WTC11 (cell line): ENCODE results near the gene LAGE3. TPM values are rescaled to one million over a fixed set of nuclear protein-coding genes. Genes with fewer than 3 reads are reported as not detected.

ENCODE experiments used
- ATAC-seq: fragments of 200-7000 bp; cut with Tn5 transposase; 2 replicates; pipeline ENCODE4 v1.10.0; 2021; ENCODE audit warnings: mild to moderate bottlenecking, moderate library complexity
- CTCF ChIA-PET: fragments of 300-600 bp; sonication (Branson Sonifier 250); formaldehyde crosslinking; loops from one replicate; lab custom pipeline; 2021; ENCODE audit warnings: antibody characterized with exemption; lab: Charles Lee
- POLR2A ChIA-PET: fragments of 350-600 bp; sonication (Branson Sonifier 250); formaldehyde crosslinking; loops from one replicate; lab custom pipeline; 2021; ENCODE audit warnings: antibody characterized with exemption; lab: Charles Lee
- DNase-seq: peaks from one replicate; pipeline ENCODE4 v3.0.0; 2021; ENCODE audit warnings: low spot score
- H3K27ac Mint-ChIP-seq: 2 replicates; pipeline ENCODE4 v1.8.0; 2021; ENCODE audit warnings: mixed read lengths
- H3K27me3 Mint-ChIP-seq: 2 replicates; pipeline ENCODE4 v1.8.0; 2021; ENCODE audit warnings: low read depth, mild to moderate bottlenecking, moderate library complexity, mixed read lengths
- H3K36me3 Mint-ChIP-seq: 2 replicates; pipeline ENCODE4 v1.8.0; 2021; ENCODE audit warnings: mixed read lengths
- H3K4me1 Mint-ChIP-seq: 2 replicates; pipeline ENCODE4 v1.8.0; 2022; ENCODE audit warnings: mixed read lengths
- H3K4me3 Mint-ChIP-seq: 2 replicates; pipeline ENCODE4 v1.8.0; 2021; ENCODE audit warnings: mild to moderate bottlenecking, moderate library complexity, mixed read lengths
- H3K9me3 Mint-ChIP-seq: 2 replicates; pipeline ENCODE4 v1.8.0; 2021; ENCODE audit warnings: mixed read lengths
- ESRRA ChIP-seq: sonication (generic); formaldehyde crosslinking; IDR thresholded peaks from 2 replicates; pipeline ENCODE4 v1.8.1; 2022; ENCODE audit warnings: mild to moderate bottlenecking, missing genetic modification reagents, borderline replicate concordance
- FOXP1 ChIP-seq: sonication (generic); formaldehyde crosslinking; IDR thresholded peaks from 2 replicates; pipeline ENCODE4 v1.8.0; 2022; ENCODE audit warnings: missing genetic modification reagents, mild to moderate bottlenecking, moderate library complexity, borderline replicate concordance
- GABPB1 ChIP-seq: sonication (generic); formaldehyde crosslinking; IDR thresholded peaks from 2 replicates; pipeline ENCODE4 v1.8.1; 2023; ENCODE audit warnings: mild to moderate bottlenecking, missing genetic modification reagents
- JUN ChIP-seq: sonication (generic); formaldehyde crosslinking; IDR thresholded peaks from 2 replicates; pipeline ENCODE4 v1.8.0; 2023; ENCODE audit warnings: mild to moderate bottlenecking, missing genetic modification reagents
- NFATC4 ChIP-seq: fragments of 250-450 bp; sonication (Bioruptor Pico); IDR thresholded peaks from 2 replicates; pipeline ENCODE4 v1.9.0; 2021; ENCODE audit warnings: mild to moderate bottlenecking
- NR1H2 ChIP-seq: sonication (generic); formaldehyde crosslinking; IDR thresholded peaks from 2 replicates; pipeline ENCODE4 v1.9.0; 2021; ENCODE audit warnings: mild to moderate bottlenecking, moderate library complexity, missing genetic modification reagents
- TP53 ChIP-seq: sonication (generic); formaldehyde crosslinking; IDR thresholded peaks from 2 replicates; pipeline ENCODE4 v1.8.1; 2023; ENCODE audit warnings: mild to moderate bottlenecking, missing genetic modification reagents
- ZBTB21 ChIP-seq: sonication (generic); formaldehyde crosslinking; IDR thresholded peaks from 2 replicates; pipeline ENCODE4 v1.8.1; 2023; ENCODE audit warnings: mild to moderate bottlenecking, missing genetic modification reagents, borderline replicate concordance
- ZNF121 ChIP-seq: sonication (generic); formaldehyde crosslinking; IDR thresholded peaks from 2 replicates; pipeline ENCODE4 v1.8.0; 2023; ENCODE audit warnings: missing genetic modification reagents
- ZNF396 ChIP-seq: fragments of 250-450 bp; sonication (Bioruptor Pico); IDR thresholded peaks from 2 replicates; pipeline ENCODE4 v1.8.0; 2021; ENCODE audit warnings: mild to moderate bottlenecking, moderate library complexity, borderline replicate concordance
- total RNA-seq: library from RNA; stranded (reverse); gene quantifications from 3 replicates; pipeline ENCODE4 v1.2.3, GENCODE V29; 2021
- TF ChIP-seq, protein P1 (sequence below): sonication (generic); formaldehyde crosslinking; IDR thresholded peaks from 2 replicates; pipeline ENCODE4 v1.8.1; 2023; ENCODE audit warnings: mild to moderate bottlenecking, missing genetic modification reagents
- TF ChIP-seq, protein P2 (sequence below): sonication (generic); formaldehyde crosslinking; IDR thresholded peaks from 2 replicates; pipeline ENCODE4 v1.8.1; 2022; ENCODE audit warnings: missing genetic modification reagents, borderline replicate concordance
- TF ChIP-seq, protein P3 (sequence below): sonication (generic); formaldehyde crosslinking; conservative IDR thresholded peaks from 2 replicates; pipeline ENCODE4 v1.8.1; 2023; ENCODE audit warnings: mild to moderate bottlenecking, low read depth, missing genetic modification reagents, moderate library complexity
- TF ChIP-seq, protein P4 (sequence below): sonication (generic); formaldehyde crosslinking; IDR thresholded peaks from 2 replicates; pipeline ENCODE4 v1.8.0; 2022; ENCODE audit warnings: mild to moderate bottlenecking, missing genetic modification reagents
- TF ChIP-seq, protein P5 (sequence below): sonication (generic); formaldehyde crosslinking; IDR thresholded peaks from 2 replicates; pipeline ENCODE4 v1.8.1; 2023; ENCODE audit warnings: mild to moderate bottlenecking, moderate library complexity, missing genetic modification reagents
- TF ChIP-seq, protein P6 (sequence below): sonication (generic); formaldehyde crosslinking; IDR thresholded peaks from 2 replicates; pipeline ENCODE4 v1.8.1; 2023; ENCODE audit warnings: mild to moderate bottlenecking, missing genetic modification reagents, borderline replicate concordance
- TF ChIP-seq, protein P7 (sequence below): fragments of 200-600 bp; IDR thresholded peaks from 2 replicates; pipeline ENCODE4 v1.8.0; 2022; ENCODE audit warnings: antibody characterized with exemption
- TF ChIP-seq, protein P8 (sequence below): sonication (generic); formaldehyde crosslinking; IDR thresholded peaks from 2 replicates; pipeline ENCODE4 v1.8.0; 2023; ENCODE audit warnings: mild to moderate bottlenecking, missing genetic modification reagents

LAGE3 gene
- total RNA-seq, 1 experiment from 2014 or later = 46.1 TPM

DNA sequence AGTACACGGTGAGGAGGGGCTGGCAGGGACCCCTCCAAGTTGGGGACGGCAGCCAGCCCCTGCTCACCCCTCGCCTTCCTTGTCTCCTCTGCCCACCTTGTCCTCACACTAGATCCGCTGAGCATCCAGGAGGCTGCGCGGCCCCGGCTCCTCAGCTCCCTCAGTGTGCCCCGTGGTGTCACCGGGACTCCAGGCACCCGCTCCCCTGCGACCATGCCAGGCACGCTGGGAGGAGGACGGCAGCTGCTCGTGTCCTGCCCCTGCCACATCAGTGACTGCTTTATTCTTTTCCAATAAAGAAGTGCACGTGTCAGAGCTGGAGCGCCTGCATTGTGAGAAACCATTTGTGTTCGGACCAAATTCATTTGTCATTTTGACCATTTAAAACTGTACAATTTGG lies 28.8 kb downstream of the LAGE3 start:
- H3K4me3 Mint-ChIP-seq = no peak overlapping the region
- no peaks in the 10 kb centered on the region for H3K9me3 Mint-ChIP-seq
- H3K36me3 Mint-ChIP-seq = peaks cover 6% of the 10 kb centered on the region
- peaks cover 6% of the 10 kb centered on the region; the same call in 1 of the 2 replicates for H3K27me3 Mint-ChIP-seq
- TF ChIP-seq ZNF396 (CRISPR knock-in tag) (no peak), ESRRA (no peak), NR1H2 (CRISPR knock-in tag) (no peak), TP53 (CRISPR knock-in tag) (no peak), ZNF121 (CRISPR knock-in tag) (no peak), FOXP1 (CRISPR knock-in tag) (no peak), GABPB1 (no peak), NFATC4 (no peak), ZBTB21 (no peak), JUN (CRISPR knock-in tag) (no peak)
- TF ChIP-seq, protein P1, sequence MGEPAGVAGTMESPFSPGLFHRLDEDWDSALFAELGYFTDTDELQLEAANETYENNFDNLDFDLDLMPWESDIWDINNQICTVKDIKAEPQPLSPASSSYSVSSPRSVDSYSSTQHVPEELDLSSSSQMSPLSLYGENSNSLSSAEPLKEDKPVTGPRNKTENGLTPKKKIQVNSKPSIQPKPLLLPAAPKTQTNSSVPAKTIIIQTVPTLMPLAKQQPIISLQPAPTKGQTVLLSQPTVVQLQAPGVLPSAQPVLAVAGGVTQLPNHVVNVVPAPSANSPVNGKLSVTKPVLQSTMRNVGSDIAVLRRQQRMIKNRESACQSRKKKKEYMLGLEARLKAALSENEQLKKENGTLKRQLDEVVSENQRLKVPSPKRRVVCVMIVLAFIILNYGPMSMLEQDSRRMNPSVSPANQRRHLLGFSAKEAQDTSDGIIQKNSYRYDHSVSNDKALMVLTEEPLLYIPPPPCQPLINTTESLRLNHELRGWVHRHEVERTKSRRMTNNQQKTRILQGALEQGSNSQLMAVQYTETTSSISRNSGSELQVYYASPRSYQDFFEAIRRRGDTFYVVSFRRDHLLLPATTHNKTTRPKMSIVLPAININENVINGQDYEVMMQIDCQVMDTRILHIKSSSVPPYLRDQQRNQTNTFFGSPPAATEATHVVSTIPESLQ (CRISPR knock-in tag) = no peak
- TF ChIP-seq, protein P2, sequence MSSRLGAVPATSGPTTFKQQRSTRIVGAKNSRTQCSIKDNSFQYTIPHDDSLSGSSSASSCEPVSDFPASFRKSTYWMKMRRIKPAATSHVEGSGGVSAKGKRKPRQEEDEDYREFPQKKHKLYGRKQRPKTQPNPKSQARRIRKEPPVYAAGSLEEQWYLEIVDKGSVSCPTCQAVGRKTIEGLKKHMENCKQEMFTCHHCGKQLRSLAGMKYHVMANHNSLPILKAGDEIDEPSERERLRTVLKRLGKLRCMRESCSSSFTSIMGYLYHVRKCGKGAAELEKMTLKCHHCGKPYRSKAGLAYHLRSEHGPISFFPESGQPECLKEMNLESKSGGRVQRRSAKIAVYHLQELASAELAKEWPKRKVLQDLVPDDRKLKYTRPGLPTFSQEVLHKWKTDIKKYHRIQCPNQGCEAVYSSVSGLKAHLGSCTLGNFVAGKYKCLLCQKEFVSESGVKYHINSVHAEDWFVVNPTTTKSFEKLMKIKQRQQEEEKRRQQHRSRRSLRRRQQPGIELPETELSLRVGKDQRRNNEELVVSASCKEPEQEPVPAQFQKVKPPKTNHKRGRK = no peak
- TF ChIP-seq, protein P3, sequence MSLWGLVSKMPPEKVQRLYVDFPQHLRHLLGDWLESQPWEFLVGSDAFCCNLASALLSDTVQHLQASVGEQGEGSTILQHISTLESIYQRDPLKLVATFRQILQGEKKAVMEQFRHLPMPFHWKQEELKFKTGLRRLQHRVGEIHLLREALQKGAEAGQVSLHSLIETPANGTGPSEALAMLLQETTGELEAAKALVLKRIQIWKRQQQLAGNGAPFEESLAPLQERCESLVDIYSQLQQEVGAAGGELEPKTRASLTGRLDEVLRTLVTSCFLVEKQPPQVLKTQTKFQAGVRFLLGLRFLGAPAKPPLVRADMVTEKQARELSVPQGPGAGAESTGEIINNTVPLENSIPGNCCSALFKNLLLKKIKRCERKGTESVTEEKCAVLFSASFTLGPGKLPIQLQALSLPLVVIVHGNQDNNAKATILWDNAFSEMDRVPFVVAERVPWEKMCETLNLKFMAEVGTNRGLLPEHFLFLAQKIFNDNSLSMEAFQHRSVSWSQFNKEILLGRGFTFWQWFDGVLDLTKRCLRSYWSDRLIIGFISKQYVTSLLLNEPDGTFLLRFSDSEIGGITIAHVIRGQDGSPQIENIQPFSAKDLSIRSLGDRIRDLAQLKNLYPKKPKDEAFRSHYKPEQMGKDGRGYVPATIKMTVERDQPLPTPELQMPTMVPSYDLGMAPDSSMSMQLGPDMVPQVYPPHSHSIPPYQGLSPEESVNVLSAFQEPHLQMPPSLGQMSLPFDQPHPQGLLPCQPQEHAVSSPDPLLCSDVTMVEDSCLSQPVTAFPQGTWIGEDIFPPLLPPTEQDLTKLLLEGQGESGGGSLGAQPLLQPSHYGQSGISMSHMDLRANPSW (CRISPR knock-in tag) = no peak
- TF ChIP-seq, protein P4, sequence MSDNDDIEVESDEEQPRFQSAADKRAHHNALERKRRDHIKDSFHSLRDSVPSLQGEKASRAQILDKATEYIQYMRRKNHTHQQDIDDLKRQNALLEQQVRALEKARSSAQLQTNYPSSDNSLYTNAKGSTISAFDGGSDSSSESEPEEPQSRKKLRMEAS = no peak
- TF ChIP-seq, protein P5, sequence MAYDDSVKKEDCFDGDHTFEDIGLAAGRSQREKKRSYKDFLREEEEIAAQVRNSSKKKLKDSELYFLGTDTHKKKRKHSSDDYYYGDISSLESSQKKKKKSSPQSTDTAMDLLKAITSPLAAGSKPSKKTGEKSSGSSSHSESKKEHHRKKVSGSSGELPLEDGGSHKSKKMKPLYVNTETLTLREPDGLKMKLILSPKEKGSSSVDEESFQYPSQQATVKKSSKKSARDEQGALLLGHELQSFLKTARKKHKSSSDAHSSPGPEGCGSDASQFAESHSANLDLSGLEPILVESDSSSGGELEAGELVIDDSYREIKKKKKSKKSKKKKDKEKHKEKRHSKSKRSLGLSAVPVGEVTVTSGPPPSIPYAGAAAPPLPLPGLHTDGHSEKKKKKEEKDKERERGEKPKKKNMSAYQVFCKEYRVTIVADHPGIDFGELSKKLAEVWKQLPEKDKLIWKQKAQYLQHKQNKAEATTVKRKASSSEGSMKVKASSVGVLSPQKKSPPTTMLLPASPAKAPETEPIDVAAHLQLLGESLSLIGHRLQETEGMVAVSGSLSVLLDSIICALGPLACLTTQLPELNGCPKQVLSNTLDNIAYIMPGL (CRISPR knock-in tag) = no peak
- TF ChIP-seq, protein P6, sequence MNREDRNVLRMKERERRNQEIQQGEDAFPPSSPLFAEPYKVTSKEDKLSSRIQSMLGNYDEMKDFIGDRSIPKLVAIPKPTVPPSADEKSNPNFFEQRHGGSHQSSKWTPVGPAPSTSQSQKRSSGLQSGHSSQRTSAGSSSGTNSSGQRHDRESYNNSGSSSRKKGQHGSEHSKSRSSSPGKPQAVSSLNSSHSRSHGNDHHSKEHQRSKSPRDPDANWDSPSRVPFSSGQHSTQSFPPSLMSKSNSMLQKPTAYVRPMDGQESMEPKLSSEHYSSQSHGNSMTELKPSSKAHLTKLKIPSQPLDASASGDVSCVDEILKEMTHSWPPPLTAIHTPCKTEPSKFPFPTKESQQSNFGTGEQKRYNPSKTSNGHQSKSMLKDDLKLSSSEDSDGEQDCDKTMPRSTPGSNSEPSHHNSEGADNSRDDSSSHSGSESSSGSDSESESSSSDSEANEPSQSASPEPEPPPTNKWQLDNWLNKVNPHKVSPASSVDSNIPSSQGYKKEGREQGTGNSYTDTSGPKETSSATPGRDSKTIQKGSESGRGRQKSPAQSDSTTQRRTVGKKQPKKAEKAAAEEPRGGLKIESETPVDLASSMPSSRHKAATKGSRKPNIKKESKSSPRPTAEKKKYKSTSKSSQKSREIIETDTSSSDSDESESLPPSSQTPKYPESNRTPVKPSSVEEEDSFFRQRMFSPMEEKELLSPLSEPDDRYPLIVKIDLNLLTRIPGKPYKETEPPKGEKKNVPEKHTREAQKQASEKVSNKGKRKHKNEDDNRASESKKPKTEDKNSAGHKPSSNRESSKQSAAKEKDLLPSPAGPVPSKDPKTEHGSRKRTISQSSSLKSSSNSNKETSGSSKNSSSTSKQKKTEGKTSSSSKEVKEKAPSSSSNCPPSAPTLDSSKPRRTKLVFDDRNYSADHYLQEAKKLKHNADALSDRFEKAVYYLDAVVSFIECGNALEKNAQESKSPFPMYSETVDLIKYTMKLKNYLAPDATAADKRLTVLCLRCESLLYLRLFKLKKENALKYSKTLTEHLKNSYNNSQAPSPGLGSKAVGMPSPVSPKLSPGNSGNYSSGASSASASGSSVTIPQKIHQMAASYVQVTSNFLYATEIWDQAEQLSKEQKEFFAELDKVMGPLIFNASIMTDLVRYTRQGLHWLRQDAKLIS (CRISPR knock-in tag) = no peak
- TF ChIP-seq, protein P7, sequence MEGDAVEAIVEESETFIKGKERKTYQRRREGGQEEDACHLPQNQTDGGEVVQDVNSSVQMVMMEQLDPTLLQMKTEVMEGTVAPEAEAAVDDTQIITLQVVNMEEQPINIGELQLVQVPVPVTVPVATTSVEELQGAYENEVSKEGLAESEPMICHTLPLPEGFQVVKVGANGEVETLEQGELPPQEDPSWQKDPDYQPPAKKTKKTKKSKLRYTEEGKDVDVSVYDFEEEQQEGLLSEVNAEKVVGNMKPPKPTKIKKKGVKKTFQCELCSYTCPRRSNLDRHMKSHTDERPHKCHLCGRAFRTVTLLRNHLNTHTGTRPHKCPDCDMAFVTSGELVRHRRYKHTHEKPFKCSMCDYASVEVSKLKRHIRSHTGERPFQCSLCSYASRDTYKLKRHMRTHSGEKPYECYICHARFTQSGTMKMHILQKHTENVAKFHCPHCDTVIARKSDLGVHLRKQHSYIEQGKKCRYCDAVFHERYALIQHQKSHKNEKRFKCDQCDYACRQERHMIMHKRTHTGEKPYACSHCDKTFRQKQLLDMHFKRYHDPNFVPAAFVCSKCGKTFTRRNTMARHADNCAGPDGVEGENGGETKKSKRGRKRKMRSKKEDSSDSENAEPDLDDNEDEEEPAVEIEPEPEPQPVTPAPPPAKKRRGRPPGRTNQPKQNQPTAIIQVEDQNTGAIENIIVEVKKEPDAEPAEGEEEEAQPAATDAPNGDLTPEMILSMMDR = no peak
- TF ChIP-seq, protein P8, sequence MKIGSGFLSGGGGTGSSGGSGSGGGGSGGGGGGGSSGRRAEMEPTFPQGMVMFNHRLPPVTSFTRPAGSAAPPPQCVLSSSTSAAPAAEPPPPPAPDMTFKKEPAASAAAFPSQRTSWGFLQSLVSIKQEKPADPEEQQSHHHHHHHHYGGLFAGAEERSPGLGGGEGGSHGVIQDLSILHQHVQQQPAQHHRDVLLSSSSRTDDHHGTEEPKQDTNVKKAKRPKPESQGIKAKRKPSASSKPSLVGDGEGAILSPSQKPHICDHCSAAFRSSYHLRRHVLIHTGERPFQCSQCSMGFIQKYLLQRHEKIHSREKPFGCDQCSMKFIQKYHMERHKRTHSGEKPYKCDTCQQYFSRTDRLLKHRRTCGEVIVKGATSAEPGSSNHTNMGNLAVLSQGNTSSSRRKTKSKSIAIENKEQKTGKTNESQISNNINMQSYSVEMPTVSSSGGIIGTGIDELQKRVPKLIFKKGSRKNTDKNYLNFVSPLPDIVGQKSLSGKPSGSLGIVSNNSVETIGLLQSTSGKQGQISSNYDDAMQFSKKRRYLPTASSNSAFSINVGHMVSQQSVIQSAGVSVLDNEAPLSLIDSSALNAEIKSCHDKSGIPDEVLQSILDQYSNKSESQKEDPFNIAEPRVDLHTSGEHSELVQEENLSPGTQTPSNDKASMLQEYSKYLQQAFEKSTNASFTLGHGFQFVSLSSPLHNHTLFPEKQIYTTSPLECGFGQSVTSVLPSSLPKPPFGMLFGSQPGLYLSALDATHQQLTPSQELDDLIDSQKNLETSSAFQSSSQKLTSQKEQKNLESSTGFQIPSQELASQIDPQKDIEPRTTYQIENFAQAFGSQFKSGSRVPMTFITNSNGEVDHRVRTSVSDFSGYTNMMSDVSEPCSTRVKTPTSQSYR (CRISPR knock-in tag) = no peak
- ChIA-PET POLR2A (no interaction called here), CTCF (no interaction called here)
- DNase-seq = no peak
- ATAC-seq = no peak
- no peaks in the 10 kb centered on the region for H3K4me1 Mint-ChIP-seq
- H3K27ac Mint-ChIP-seq = no peak overlapping the region
